Activated CD4-positive, alpha-beta T cell treated with anti-CD3 and anti-CD28 coated beads for 4 hours (primary cell): ENCODE data around the gene VLDLR.
A peak's percentile ranks its signal among the peaks of the same experiment; 100 is the strongest.

ENCODE experiments used
- DNase-seq, 2 donors: peaks; one replicate each; pipeline ENCODE4 v3.0.0-alpha.2; 2020

The VLDLR gene

GRCh38 chr9:2622461-2623287 lies 1.1 kb downstream of the VLDLR start:
- peak in 1 of 2 donors; percentile 3 for DNase-seq

- DNase-seq: no peak
Observed at GRCh38 chr9:2623288-2624050, 1.9 kb downstream of the VLDLR start.

- DNase-seq: no peak
Observed at GRCh38 chr9:2624051-2624682, 2.6 kb downstream of the VLDLR start.

GRCh38 chr9:2625427-2625826 lies 3.8 kb downstream of the VLDLR start:
- no peak for DNase-seq

- DNase-seq: no peak
Observed at GRCh38 chr9:2628919-2629318, 7.3 kb downstream of the VLDLR start.

GRCh38 chr9:2630158-2630557 lies 8.6 kb downstream of the VLDLR start:
- DNase-seq: no peak

- DNase-seq: no peak
Observed at GRCh38 chr9:2631263-2631662, 9.7 kb downstream of the VLDLR start.

GRCh38 chr9:2634153-2634552 lies 12.6 kb downstream of the VLDLR start:
- no peak for DNase-seq

GRCh38 chr9:2634818-2635217 lies 13.2 kb downstream of the VLDLR start:
- DNase-seq: no peak

- no peak for DNase-seq
Observed at GRCh38 chr9:2635922-2636321, 14.3 kb downstream of the VLDLR start.

- no peak for DNase-seq
Observed at GRCh38 chr9:2637390-2637789, 15.8 kb downstream of the VLDLR start.

GRCh38 chr9:2638871-2639673 lies 17.5 kb downstream of the VLDLR start:
- no peak for DNase-seq

- no peak for DNase-seq
Observed at GRCh38 chr9:2639786-2640185, 18.2 kb downstream of the VLDLR start.

- no peak for DNase-seq
Observed at GRCh38 chr9:2640570-2640969, 19.0 kb downstream of the VLDLR start.

- no peak for DNase-seq
Observed at GRCh38 chr9:2641033-2641432, 19.4 kb downstream of the VLDLR start.

GRCh38 chr9:2642068-2642467 lies 20.5 kb downstream of the VLDLR start:
- DNase-seq: no peak

- DNase-seq: no peak
Observed at GRCh38 chr9:2645569-2645968, 24.0 kb downstream of the VLDLR start.

GRCh38 chr9:2655411-2655901 lies 33.9 kb downstream of the VLDLR start:
- peak; percentile 1 to 4 for DNase-seq

GRCh38 chr9:2657427-2657826 lies 35.8 kb downstream of the VLDLR start:
- DNase-seq: no peak

- DNase-seq: no peak
Observed at GRCh38 chr9:2662496-2662895, 40.9 kb downstream of the VLDLR start.

- no peak for DNase-seq
Observed at GRCh38 chr9:2663461-2664173, 42.0 kb downstream of the VLDLR start.
